ENCODE results near the gene GPC1.

DNA sequence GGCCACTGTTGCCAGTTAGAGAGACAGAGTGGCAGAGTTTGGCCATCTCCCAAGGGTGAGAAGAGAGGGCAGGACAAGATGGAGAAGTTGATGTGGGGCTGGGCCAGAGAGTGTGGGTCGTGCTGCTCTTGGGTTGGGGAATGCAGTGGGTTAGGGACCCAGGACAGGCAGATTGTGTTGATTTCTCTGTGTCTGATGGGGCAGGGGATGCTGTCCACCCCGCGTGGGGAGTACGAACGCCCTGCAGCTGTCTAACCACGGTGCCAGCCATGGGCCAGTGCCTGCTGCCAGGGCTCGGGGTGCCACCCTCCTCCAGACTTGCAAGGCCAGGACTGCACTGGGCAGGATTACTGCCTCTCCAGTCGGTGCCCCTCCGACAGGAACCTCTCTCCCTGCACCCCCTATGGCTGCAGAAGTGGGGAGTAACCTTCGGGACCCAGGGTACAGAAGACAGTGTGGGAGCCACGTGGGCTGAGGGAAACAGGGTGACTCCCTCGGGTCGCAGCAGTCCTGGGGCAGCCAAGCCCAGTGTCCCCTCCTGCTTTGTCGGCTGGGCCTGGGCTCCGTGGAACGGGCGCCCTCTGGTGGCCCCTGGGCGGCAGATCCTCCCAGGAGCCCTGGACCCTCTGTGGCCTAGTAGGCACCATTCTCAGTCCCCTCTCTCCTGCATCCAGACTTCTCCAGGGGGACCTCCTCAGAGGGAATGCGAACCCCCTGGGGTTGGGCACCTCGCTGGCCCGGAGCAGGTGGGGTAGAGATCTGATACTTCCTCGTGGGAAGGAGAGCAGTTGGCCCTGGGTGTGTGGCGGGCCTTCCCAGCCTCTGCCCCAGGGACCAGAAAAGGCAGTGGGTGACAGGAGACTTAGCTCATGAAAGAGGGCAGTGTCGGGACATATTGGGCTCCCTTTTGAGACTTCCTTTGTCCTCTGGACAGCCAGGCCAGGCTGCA lies 2.7 kb downstream of the GPC1 start:
- TF ChIP-seq, protein P1, sequence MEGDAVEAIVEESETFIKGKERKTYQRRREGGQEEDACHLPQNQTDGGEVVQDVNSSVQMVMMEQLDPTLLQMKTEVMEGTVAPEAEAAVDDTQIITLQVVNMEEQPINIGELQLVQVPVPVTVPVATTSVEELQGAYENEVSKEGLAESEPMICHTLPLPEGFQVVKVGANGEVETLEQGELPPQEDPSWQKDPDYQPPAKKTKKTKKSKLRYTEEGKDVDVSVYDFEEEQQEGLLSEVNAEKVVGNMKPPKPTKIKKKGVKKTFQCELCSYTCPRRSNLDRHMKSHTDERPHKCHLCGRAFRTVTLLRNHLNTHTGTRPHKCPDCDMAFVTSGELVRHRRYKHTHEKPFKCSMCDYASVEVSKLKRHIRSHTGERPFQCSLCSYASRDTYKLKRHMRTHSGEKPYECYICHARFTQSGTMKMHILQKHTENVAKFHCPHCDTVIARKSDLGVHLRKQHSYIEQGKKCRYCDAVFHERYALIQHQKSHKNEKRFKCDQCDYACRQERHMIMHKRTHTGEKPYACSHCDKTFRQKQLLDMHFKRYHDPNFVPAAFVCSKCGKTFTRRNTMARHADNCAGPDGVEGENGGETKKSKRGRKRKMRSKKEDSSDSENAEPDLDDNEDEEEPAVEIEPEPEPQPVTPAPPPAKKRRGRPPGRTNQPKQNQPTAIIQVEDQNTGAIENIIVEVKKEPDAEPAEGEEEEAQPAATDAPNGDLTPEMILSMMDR (IDR thresholded peaks at IDR 0.05; ENCODE audit: low read depth, low read length): peak; percentile 72
- TF ChIP-seq EZH2phosphoT487 (IDR thresholded peaks at IDR 0.05; ENCODE audit: low read depth): no peak

Data from OCI-LY3 (cell line).